ENCODE data around the gene CYBA. TPM values are rescaled to one million over a fixed set of nuclear protein-coding genes. Genes with fewer than 3 reads are reported as not detected.
A peak's percentile ranks its signal among the peaks of the same experiment; 100 is the strongest.

CYBA gene
- total and polyA plus RNA-seq, 9 of the 15 experiments (the other 6 are each of a cell fraction or from before 2014, with no cell fraction given), result 0.34 to 683 (median 93.0) TPM

- TF ChIP-seq JUND (IDR thresholded peaks at IDR 0.05; ENCODE audit: borderline replicate concordance, low read depth, low read length) (no peak), JUND (tag; IDR thresholded peaks at IDR 0.05; ENCODE audit: borderline replicate concordance, low read depth, low read length) (no peak), HDAC2 (IDR thresholded peaks at IDR 0.05) (peak; percentile 27; the same call in 1 of the 2 replicates), ZBTB7A (IDR thresholded peaks at IDR 0.05; ENCODE audit: borderline replicate concordance, control insufficient read depth, low read depth, low read length) (0 out of 2 replicates have a peak, but pooled peaks have one; percentile 66), SMARCC2 (IDR thresholded peaks at IDR 0.05; ENCODE audit: low read depth) (no peak), EGR1 (conservative IDR thresholded peaks at IDR 0.05) (peak; percentile 13; the same call in 1 of the 2 replicates), EP400 (IDR thresholded peaks at IDR 0.05) (no peak), TEAD1 (CRISPR knock-in tag; IDR thresholded peaks at IDR 0.05) (0 out of 4 replicates have a peak, but pooled peaks of 1 of the 2 experiments have one; percentile 38), BCOR (IDR thresholded peaks at IDR 0.05) (0 out of 2 replicates have a peak, but pooled peaks have one; percentile 32), POLR2A (conservative IDR thresholded peaks at IDR 0.05) (no peak), RBM14 (IDR thresholded peaks at IDR 0.05; ENCODE audit: borderline replicate concordance, insufficient read depth, low read depth, low read length) (peak; percentile 89; the same call in 1 of the 2 replicates), BRD4 (IDR thresholded peaks at IDR 0.05) (no peak), ZNF12 (CRISPR knock-in tag; IDR thresholded peaks at IDR 0.05) (peak; percentile 60; the same call in 1 of the 2 replicates), E2F4 (CRISPR knock-in tag; IDR thresholded peaks at IDR 0.05; ENCODE audit: low read depth) (no peak; the same call in 1 of the 2 replicates), SMAD3 (CRISPR knock-in tag; conservative IDR thresholded peaks at IDR 0.05) (no peak), ZNF740 (CRISPR knock-in tag; IDR thresholded peaks at IDR 0.05) (no peak; the same call in 1 of the 2 replicates), ZNF740 (tag; IDR thresholded peaks at IDR 0.05) (0 out of 4 replicates have a peak, but pooled peaks of 1 of the 2 experiments have one; percentile 29), ZNF436 (CRISPR knock-in tag; IDR thresholded peaks at IDR 0.05) (no peak), ETV5 (CRISPR knock-in tag; IDR thresholded peaks at IDR 0.05; ENCODE audit: low read depth) (peak; percentile 30; the same call in 1 of the 2 replicates), NELFE (IDR thresholded peaks at IDR 0.05; ENCODE audit: insufficient read depth, insufficient read length) (no peak), BRCA1 (IDR thresholded peaks at IDR 0.05) (no peak), BRCA1 (CRISPR knock-in tag; IDR thresholded peaks at IDR 0.05) (0 out of 2 replicates have a peak, but pooled peaks have one; percentile 71), TAF15 (IDR thresholded peaks at IDR 0.05; ENCODE audit: low read depth, low read length) (no peak), FOXP1 (CRISPR knock-in tag; IDR thresholded peaks at IDR 0.05) (peak; percentile 72), ID3 (CRISPR knock-in tag; IDR thresholded peaks at IDR 0.05) (no peak), ID3 (tag; IDR thresholded peaks at IDR 0.05) (0 out of 2 replicates have a peak, but pooled peaks have one; percentile 71), FOXO4 (CRISPR knock-in tag; IDR thresholded peaks at IDR 0.05) (no peak)
Observed at GRCh38 chr16:88662222-88662842, 11.5 kb upstream of the CYBA start (continued).
